ENCODE measurements around the gene NUDT12.

The NUDT12 gene

DNA sequence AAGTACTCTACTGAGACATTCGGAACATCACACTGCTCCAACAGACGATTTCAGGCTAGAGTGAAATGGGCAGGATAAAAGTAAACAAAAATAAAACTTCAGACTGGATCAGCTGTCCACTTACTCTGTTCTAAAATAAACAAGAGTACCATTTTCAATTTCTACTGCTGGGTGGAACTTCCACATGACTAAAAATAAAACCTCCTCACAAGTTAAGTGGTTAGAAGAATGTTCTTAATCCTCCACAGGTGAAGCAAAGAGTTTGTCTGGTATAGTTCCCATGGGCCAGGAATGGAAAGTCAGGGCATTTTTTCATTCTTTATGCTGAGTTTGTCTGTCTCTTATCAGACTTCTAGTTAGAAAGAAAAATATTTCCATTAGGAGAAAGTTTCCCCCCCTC lies 15.7 kb downstream of the NUDT12 start:
- TF ChIP-seq, protein P1, sequence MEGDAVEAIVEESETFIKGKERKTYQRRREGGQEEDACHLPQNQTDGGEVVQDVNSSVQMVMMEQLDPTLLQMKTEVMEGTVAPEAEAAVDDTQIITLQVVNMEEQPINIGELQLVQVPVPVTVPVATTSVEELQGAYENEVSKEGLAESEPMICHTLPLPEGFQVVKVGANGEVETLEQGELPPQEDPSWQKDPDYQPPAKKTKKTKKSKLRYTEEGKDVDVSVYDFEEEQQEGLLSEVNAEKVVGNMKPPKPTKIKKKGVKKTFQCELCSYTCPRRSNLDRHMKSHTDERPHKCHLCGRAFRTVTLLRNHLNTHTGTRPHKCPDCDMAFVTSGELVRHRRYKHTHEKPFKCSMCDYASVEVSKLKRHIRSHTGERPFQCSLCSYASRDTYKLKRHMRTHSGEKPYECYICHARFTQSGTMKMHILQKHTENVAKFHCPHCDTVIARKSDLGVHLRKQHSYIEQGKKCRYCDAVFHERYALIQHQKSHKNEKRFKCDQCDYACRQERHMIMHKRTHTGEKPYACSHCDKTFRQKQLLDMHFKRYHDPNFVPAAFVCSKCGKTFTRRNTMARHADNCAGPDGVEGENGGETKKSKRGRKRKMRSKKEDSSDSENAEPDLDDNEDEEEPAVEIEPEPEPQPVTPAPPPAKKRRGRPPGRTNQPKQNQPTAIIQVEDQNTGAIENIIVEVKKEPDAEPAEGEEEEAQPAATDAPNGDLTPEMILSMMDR (IDR thresholded peaks at IDR 0.05; ENCODE audit: low read depth, low read length): no peak
- DNase-seq (ENCODE audit: low read depth in 2 of 2): no peak
- H3K4me3 ChIP-seq (replicated peaks in 1 of 2; ENCODE audit: low read depth in 2 of 2, low read length in 2 of 2): no peak overlapping the region

DNA sequence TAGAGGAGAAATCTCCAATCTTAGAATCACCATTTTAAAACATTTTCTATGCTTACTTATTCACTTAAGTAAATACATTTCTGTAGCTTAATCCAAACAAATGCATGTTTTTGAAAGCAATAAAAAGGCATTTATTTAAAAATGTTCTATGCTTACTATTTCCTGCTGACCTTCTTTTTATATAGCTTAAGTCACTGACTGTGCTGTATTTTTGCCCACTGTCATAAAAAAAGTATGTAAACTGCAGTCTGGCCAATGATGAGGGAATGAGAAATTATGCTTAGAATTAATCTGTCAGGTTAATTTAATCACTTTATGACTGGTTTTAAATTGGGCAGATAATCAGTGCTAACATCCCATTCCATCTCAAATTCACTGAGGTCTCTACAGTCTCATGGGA lies 20.1 kb downstream of the NUDT12 start:
- H3K4me3 ChIP-seq (replicated peaks in 1 of 2; ENCODE audit: low read depth in 2 of 2, low read length in 2 of 2): no peak overlapping the region
- no peak for DNase-seq (ENCODE audit: low read depth in 2 of 2)
- TF ChIP-seq, protein P1 (IDR thresholded peaks at IDR 0.05; ENCODE audit: low read depth, low read length): no peak

DNA sequence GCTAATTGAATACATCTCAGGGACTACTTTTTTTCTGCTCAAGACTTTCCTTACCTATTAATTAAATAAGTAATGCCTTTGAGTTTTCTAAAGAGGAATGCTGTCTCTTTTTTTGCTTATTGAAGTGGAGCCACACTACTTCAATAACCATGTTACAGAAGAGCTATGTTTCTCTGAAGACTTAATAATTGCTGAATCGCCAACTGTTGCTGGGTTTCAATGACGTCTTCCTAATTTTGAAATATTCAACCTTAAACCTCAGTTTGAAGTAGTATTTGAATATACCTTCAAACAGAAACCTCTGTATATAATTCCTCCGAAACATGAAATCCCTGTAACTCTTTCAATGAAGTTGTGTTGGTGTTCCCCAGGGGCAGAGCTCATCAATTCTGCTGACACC lies 21.0 kb downstream of the NUDT12 start:
- TF ChIP-seq, protein P1 (IDR thresholded peaks at IDR 0.05; ENCODE audit: low read depth, low read length): no peak
- H3K4me3 ChIP-seq (replicated peaks in 1 of 2; ENCODE audit: low read depth in 2 of 2, low read length in 2 of 2): no peak overlapping the region
- no peak for DNase-seq (ENCODE audit: low read depth in 2 of 2)

DNA sequence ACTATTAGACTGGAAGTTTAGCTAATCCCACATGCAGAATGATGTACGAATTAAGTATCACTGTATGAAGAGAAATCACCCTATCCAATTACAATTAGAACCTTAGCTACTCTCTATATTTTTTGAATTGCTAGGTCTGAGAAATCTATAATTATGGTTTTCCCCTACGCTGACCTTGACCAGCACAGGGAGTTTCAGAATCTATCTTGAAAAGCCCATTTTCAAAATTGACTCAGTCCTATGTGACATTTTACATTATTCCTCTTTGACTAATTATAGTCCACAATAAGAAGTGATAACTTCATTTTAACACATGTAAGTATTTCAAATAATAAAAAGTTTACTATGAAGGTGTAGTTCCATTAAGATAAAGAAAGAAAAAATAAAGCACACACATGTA lies 21.5 kb downstream of the NUDT12 start:
- no peak overlapping the region for H3K4me3 ChIP-seq (replicated peaks in 1 of 2; ENCODE audit: low read depth in 2 of 2, low read length in 2 of 2)
- DNase-seq (ENCODE audit: low read depth in 2 of 2): no peak
- TF ChIP-seq, protein P1 (IDR thresholded peaks at IDR 0.05; ENCODE audit: low read depth, low read length): no peak

DNA sequence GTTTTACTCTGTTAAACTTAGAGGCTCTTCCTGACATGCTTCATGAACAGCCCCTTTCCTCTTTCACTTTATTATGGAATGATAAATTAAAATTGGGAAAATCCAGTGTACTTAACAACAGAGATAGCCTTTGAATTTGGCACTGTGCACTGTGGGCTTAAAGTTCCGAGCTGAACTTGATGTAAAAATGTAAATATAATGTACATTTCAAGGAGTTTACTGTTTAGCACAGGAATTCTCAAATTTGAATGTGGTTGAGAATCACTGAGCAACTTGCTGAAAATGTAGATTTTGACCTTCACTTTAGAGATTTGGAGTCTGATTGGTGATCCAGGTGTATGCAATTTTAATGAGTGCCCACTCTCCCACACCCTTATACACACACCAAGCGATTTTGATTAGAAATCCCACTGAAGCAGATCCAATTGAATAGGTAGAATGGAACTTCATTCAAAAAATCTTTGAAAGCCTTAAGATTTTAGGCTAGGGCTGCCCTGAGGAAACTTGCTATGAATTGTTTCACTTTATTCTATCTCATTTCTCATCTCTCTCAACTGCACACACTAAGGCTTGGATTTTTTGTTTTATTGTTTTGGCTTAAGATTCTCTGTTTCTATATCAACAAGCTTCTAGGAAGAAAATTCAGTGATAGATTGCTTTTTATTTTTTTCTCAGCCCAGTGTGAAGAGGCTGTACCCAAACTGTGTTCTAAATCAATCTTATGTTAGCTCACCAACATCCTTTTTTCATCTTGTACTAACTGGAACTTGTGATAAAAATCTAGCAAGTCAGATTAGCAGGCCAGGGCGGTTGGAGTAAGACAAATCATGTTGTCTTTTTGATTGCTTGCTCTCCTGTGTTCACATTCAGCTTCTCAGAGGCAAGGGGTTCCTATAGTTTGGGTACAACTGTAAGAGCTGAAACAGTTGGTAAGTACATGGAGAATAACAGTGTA lies 22.9 kb downstream of the NUDT12 start:
- no peak overlapping the region for H3K4me3 ChIP-seq (replicated peaks in 1 of 2; ENCODE audit: low read depth in 2 of 2, low read length in 2 of 2)
- TF ChIP-seq, protein P1 (IDR thresholded peaks at IDR 0.05; ENCODE audit: low read depth, low read length): no peak
- DNase-seq (ENCODE audit: low read depth in 2 of 2): no peak

DNA sequence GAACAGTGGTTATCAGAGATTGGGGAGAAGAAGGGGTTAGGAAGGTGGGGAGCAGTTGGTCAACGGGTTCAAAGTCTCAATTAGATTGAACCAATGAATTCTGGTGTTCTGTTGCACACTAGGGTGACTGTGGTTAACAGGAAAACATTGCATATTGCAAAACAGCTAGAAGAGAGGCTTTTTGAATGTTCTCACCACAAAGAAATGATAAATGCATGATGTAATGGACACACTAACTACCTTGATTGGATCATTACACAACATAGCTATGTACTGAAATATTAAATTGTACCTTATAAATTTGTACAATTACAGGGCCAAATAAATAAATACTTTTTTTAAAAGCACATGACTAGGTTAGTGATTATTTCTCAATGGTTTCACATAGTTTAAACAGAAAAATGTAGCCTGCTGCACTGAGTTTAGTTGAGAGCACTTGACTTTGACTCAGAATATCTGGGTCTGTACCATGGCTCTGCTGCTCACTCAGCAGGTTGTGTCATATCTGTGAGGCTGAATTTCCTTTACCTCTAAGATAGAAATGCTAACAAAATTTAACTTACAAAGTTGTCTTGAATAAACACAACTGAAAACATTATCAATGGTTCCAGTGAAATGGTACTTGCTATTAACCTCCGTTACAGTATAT lies 30.4 kb downstream of the NUDT12 start:
- DNase-seq (ENCODE audit: low read depth in 2 of 2): peak; percentile 13 to 69
- H3K4me3 ChIP-seq (replicated peaks in 1 of 2; ENCODE audit: low read depth in 2 of 2, low read length in 2 of 2): no peak overlapping the region
- TF ChIP-seq, protein P1 (IDR thresholded peaks at IDR 0.05; ENCODE audit: low read depth, low read length): no peak
